Testis (tissue), 3 donors: ENCODE data around the gene GUCY2D. TPM values are rescaled to one million over a fixed set of nuclear protein-coding genes. Genes with fewer than 3 reads are reported as not detected.
"Not testable (repeated sequence)": the region's sequence is repeated elsewhere in the genome, so short reads cannot be mapped to it uniquely, and the experiment has no call there.

Experiments
- DNase-seq: peaks from one replicate; pipeline ENCODE4 v3.0.0-alpha.2; 2019
- H3K27ac ChIP-seq, 2 donors: fragments of 200-600 bp; sonication (generic); one replicate each; pipeline ENCODE4 v1.5.1; 2019
- H3K27me3 ChIP-seq: fragments of 200-600 bp; sonication (generic); one replicate; pipeline ENCODE4 v1.5.1; 2019
- H3K36me3 ChIP-seq: fragments of 200-600 bp; sonication (generic); one replicate; pipeline ENCODE4 v1.5.1; 2017; ENCODE audit warnings: low read depth; ENCODE audit errors: missing control alignments
- H3K4me1 ChIP-seq: fragments of 200-600 bp; sonication (generic); one replicate; pipeline ENCODE4 v1.5.1; 2019
- H3K4me3 ChIP-seq, 2 donors: fragments of 200-600 bp; sonication (generic); one replicate each; pipeline ENCODE4 v1.5.1; 2017 to 2019
- H3K9me3 ChIP-seq: fragments of 200-600 bp; sonication (generic); one replicate; pipeline ENCODE4 v1.5.1; 2017
- POLR2A ChIP-seq: fragments of 450-650 bp; IDR thresholded peaks from one replicate; pipeline ENCODE4 v1.6.1; 2017; ENCODE audit warnings: antibody characterized with exemption, mild to moderate bottlenecking, moderate library complexity
- WGBS, 2 donors: methylation state at CpG; one replicate each; pipeline ENCODE4 v1.1.5; 2018; 5-methylcytosine and 5-hydroxymethylcytosine counted together
- intact Hi-C: fragments of 100-400 bp; cut with DNase I; formaldehyde crosslinking; loops from one replicate; pipeline ENCODE4 v1.15.1; 2023; ENCODE audit warnings: low total_unique reads
- polyA plus RNA-seq: library from polyadenylated mRNA; stranded (reverse); fragments of 350-450 nt; fragmentation: Illumina TruSeq; extraction: RNeasy Lipid Tissue Mini Kit (QIAGEN cat#74804); gene quantifications from one replicate; pipeline ENCODE4 v1.2.3, GENCODE V29; 2014; ENCODE audit warnings: low read depth, low replicate concordance; ENCODE audit not compliant: insufficient read depth
- total RNA-seq, 2 donors: library from RNA; depleted of rRNA; stranded (reverse); fragments of >200 nt; gene quantifications; one replicate each; pipeline ENCODE4 v1.2.3, GENCODE V29; 2016
- TF ChIP-seq, protein P1 (sequence below), 3 experiments: fragments of 450-650 bp in 2 of 3; fragments of 200-600 bp in 1 of 3; sonication (generic) in 1 of 3; IDR thresholded peaks; one replicate each; pipeline ENCODE4 v1.5.1; 2016 to 2019; ENCODE audit warnings: antibody characterized with exemption in 3 of 3, mild to moderate bottlenecking in 2 of 3, moderate library complexity in 1 of 3

Gene GUCY2D
- total and polyA plus RNA-seq, 3 donors from 2014 or later: 1.3 to 2.4 (median 1.7) TPM

GRCh38 chr17:8057691-8058114 lies 55.3 kb downstream of the GUCY2D start:
- H3K36me3 ChIP-seq: no peaks in the 10 kb centered on the region
- TF ChIP-seq, protein P1, sequence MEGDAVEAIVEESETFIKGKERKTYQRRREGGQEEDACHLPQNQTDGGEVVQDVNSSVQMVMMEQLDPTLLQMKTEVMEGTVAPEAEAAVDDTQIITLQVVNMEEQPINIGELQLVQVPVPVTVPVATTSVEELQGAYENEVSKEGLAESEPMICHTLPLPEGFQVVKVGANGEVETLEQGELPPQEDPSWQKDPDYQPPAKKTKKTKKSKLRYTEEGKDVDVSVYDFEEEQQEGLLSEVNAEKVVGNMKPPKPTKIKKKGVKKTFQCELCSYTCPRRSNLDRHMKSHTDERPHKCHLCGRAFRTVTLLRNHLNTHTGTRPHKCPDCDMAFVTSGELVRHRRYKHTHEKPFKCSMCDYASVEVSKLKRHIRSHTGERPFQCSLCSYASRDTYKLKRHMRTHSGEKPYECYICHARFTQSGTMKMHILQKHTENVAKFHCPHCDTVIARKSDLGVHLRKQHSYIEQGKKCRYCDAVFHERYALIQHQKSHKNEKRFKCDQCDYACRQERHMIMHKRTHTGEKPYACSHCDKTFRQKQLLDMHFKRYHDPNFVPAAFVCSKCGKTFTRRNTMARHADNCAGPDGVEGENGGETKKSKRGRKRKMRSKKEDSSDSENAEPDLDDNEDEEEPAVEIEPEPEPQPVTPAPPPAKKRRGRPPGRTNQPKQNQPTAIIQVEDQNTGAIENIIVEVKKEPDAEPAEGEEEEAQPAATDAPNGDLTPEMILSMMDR (IDR thresholded peaks at IDR 0.05): peak; percentile 67 to 71 (median 68)
- no peak for TF ChIP-seq POLR2A
- H3K4me3 ChIP-seq: no peak overlapping the region
- no peaks in the 10 kb centered on the region for H3K4me1 ChIP-seq
- no peaks in the 10 kb centered on the region for H3K27me3 ChIP-seq
- 4 to 6% methylated on average over 13 to 14 of the region's 14 CpGs for WGBS, 2 donors
- peak; percentile 69 for DNase-seq
- H3K27ac ChIP-seq: no peak overlapping the region
- intact Hi-C loops: no loop called here
- no peaks in the 10 kb centered on the region for H3K9me3 ChIP-seq

GRCh38 chr17:8059131-8059530 lies 56.7 kb downstream of the GUCY2D start:
- Histone ChIP-seq H3K4me3 (no peak overlapping the region), H3K9me3 (no peaks in the 10 kb centered on the region), H3K4me1 (no peaks in the 10 kb centered on the region), H3K27ac (no peak overlapping the region), H3K36me3 (no peaks in the 10 kb centered on the region), H3K27me3 (no peaks in the 10 kb centered on the region)
- 4 to 26% methylated on average over 7 of the region's 7 CpGs for WGBS, 2 donors
- no peak for DNase-seq
- no peak for TF ChIP-seq POLR2A
- TF ChIP-seq, protein P1 (IDR thresholded peaks at IDR 0.05): no peak
- intact Hi-C loops: no loop called here

DNA sequence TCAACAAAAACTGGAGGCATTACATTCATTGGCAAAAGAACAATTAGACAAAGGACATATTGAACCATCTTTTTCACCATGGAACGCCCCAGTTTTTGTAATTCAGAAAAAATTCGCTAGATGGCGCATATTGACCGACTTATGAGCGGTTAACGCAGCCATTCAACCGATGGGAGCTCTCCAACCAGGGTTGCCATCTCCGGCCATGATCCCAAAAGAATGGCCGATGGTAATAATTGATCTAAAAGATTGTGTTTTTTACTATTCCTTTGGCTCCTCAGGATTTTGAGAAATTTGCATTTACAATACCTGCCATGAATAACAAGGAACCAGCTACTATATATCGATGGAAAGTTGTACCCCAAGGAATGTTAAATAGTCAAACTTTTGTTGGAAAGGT lies 57.9 kb downstream of the GUCY2D start:
- Histone ChIP-seq H3K36me3 (no peaks in the 10 kb centered on the region), H3K4me1 (no peaks in the 10 kb centered on the region), H3K9me3 (no peaks in the 10 kb centered on the region), H3K4me3 (no peak overlapping the region), H3K27ac (no peak overlapping the region), H3K27me3 (no peaks in the 10 kb centered on the region)
- intact Hi-C loops: no loop called here
- no peak for TF ChIP-seq POLR2A
- TF ChIP-seq, protein P1 (IDR thresholded peaks at IDR 0.05): peak; percentile 69 to 76 (median 70)
- WGBS, 2 donors: 5 to 7% methylated on average over 10 of the region's 10 CpGs
- DNase-seq: peak; percentile 80

DNA sequence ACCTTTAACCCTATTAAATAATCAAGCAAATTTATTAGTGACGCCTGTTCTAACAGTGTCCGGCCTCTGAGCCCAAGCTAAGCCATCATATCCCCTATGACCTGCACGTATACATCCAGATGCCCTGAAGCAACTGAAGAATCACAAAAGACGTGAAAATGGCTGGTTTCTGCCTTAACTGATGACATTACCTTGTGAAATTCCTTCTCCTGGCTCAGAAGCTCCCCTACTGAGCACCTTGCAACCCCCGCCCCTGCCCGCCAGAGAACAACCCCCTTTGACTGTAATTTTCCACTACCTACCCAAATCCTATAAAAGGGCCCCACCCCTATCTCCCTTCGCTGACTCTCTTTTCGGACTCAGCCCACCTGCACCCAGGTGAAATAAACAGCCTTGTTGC lies 59.4 kb downstream of the GUCY2D start:
- H3K36me3 ChIP-seq, intact Hi-C loops, H3K27me3 ChIP-seq, DNase-seq, H3K27ac ChIP-seq, H3K4me3 ChIP-seq, H3K9me3 ChIP-seq, H3K4me1 ChIP-seq: not testable (repeated sequence)
- 30 to 45% methylated on average over 8 of the region's 8 CpGs for WGBS, 2 donors

DNA sequence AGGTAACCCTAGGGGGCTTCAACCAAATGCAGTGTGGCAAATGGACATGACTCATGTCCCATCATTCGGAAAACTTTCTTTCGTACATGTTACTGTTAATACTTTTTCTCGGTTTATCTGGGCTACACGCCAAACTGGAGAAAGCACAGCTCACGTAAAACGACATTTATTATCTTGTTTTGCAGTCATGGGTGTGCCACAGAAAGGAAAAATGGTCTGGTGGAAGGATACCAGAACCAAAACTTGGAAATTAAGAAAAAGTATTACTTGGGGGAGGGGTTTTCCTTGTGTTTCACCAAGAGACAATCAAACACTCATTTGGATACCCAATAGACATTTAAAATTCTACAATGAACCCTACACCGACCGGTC lies 60.0 kb downstream of the GUCY2D start:
- Histone ChIP-seq H3K27me3 (no peaks in the 10 kb centered on the region), H3K9me3 (no peaks in the 10 kb centered on the region), H3K4me1 (no peaks in the 10 kb centered on the region), H3K4me3 (no peak overlapping the region), H3K27ac (no peak overlapping the region), H3K36me3 (no peaks in the 10 kb centered on the region)
- intact Hi-C loops: no loop called here
- DNase-seq: no peak
- no peak for TF ChIP-seq POLR2A
- TF ChIP-seq, protein P1 (IDR thresholded peaks at IDR 0.05): no peak
- WGBS, 2 donors: 7 to 15% methylated on average over 8 of the region's 8 CpGs
